ENCODE measurements around the gene CKMT2. TPM values are rescaled to one million over a fixed set of nuclear protein-coding genes. Genes with fewer than 3 reads are reported as not detected.

CKMT2 gene
- total and polyA plus RNA-seq, 2 experiments from 2014 or later, result 2.9 to 8.2 TPM

DNA sequence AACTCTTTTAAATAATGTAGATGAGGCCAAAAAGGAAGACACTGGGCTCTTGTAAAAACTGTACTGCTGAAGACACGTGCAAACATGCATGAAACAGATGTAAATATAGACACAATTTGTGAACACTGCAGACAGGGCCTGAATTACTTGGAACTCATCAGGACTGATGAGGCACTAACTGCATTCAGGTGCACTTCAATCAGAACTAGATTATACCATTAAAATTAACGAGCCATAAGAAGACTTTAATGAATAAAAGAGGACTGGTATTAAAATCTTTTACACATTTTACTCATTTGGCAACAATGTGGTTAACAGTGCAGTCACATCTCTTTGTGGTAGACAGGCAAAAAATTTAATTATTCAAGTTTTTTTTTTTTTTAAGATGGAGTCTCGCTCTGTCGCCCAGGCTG is 54.9 kb downstream of the CKMT2 start:
- Histone ChIP-seq H2AFZ (no peak overlapping the region), H3K4me1 (ENCODE audit: insufficient read depth) (no peaks in the 10 kb centered on the region), H3F3A (replicated peaks; ENCODE audit: low read depth) (no peaks in the 10 kb centered on the region), H3K4me2 (no peak overlapping the region), H3K27ac (ENCODE audit: low read depth) (no peak overlapping the region), H4K20me1 (replicated peaks; ENCODE audit: insufficient read depth) (peaks cover 4% of the 10 kb centered on the region), H3K79me2 (replicated peaks; ENCODE audit: insufficient read depth) (peaks cover 87% of the 10 kb centered on the region), H3K27me3 (ENCODE audit: insufficient read depth) (no peaks in the 10 kb centered on the region), H3K36me3 (ENCODE audit: insufficient read depth) (0 out of 2 replicates have a peak, but pooled peaks cover 7% of the 10 kb centered on the region), H3K9me2 (ENCODE audit: insufficient read depth) (no peaks in the 10 kb centered on the region), H3K4me3 (no peak overlapping the region)
- Mint-ChIP-seq H3K4me1 (no peaks in the 10 kb centered on the region), H3K27me3 (ENCODE audit: insufficient read depth, low read depth, poor library complexity) (peaks cover 1% of the 10 kb centered on the region), H3K4me3 (no peak overlapping the region), H3K27ac (no peak overlapping the region), H3K36me3 (ENCODE audit: low read depth) (peaks cover 39% of the 10 kb centered on the region), H3K9me3 (peaks cover 32% of the 10 kb centered on the region)
- ATAC-seq (no peak), DNase-seq (ENCODE audit: low spot score) (no peak)
- TF ChIP-seq STAT1 (IDR thresholded peaks at IDR 0.05; ENCODE audit: unreplicated experiment) (no peak), ZNF331 (CRISPR knock-in tag; IDR thresholded peaks at IDR 0.05; ENCODE audit: low read depth) (no peak)

- no peaks in the 10 kb centered on the region for H3K4me1 Mint-ChIP-seq
- no peaks in the 10 kb centered on the region for H3K4me1 ChIP-seq (ENCODE audit: insufficient read depth)
- peaks cover 2% of the 10 kb centered on the region for H3K27me3 Mint-ChIP-seq (ENCODE audit: insufficient read depth, low read depth, poor library complexity)
- ATAC-seq, result no peak
- H3K79me2 ChIP-seq (replicated peaks; ENCODE audit: insufficient read depth), result peaks cover 92% of the 10 kb centered on the region
- H3K36me3 ChIP-seq (ENCODE audit: insufficient read depth), result peaks cover 16% of the 10 kb centered on the region; the same call in 1 of the 2 replicates
- H3K4me2 ChIP-seq, result no peak overlapping the region
- H3K9me3 Mint-ChIP-seq, result peaks cover 45% of the 10 kb centered on the region
- no peaks in the 10 kb centered on the region for H3F3A ChIP-seq (replicated peaks; ENCODE audit: low read depth)
- H3K27me3 ChIP-seq (ENCODE audit: insufficient read depth), result no peaks in the 10 kb centered on the region
- H3K4me3 ChIP-seq, result no peak overlapping the region
- H3K27ac Mint-ChIP-seq, result no peak overlapping the region
- DNase-seq (ENCODE audit: low spot score), result no peak
- no peaks in the 10 kb centered on the region for H3K9me2 ChIP-seq (ENCODE audit: insufficient read depth)
- H2AFZ ChIP-seq, result no peak overlapping the region
- peaks cover 51% of the 10 kb centered on the region for H3K36me3 Mint-ChIP-seq (ENCODE audit: low read depth)
- H3K27ac ChIP-seq (ENCODE audit: low read depth), result no peak overlapping the region
- H3K4me3 Mint-ChIP-seq, result no peak overlapping the region
- H4K20me1 ChIP-seq (replicated peaks; ENCODE audit: insufficient read depth), result peaks cover 4% of the 10 kb centered on the region
- TF ChIP-seq ZNF331 (CRISPR knock-in tag; IDR thresholded peaks at IDR 0.05; ENCODE audit: low read depth) (no peak), EZH2 (IDR thresholded peaks at IDR 0.05; ENCODE audit: low read depth, unreplicated experiment) (no peak), POLR2AphosphoS5 (IDR thresholded peaks at IDR 0.05; ENCODE audit: low read depth) (no peak), NANOG (IDR thresholded peaks at IDR 0.05; ENCODE audit: borderline replicate concordance) (no peak), JUNB (IDR thresholded peaks at IDR 0.05; ENCODE audit: unreplicated experiment) (no peak), STAT1 (IDR thresholded peaks at IDR 0.05; ENCODE audit: unreplicated experiment) (no peak), ZNF114 (CRISPR knock-in tag; IDR thresholded peaks at IDR 0.05) (no peak), EZH2phosphoT487 (IDR thresholded peaks at IDR 0.05; ENCODE audit: unreplicated experiment) (no peak), CREB1 (CRISPR knock-in tag; IDR thresholded peaks at IDR 0.05; ENCODE audit: low read depth) (no peak)
- TF ChIP-seq, protein P1, sequence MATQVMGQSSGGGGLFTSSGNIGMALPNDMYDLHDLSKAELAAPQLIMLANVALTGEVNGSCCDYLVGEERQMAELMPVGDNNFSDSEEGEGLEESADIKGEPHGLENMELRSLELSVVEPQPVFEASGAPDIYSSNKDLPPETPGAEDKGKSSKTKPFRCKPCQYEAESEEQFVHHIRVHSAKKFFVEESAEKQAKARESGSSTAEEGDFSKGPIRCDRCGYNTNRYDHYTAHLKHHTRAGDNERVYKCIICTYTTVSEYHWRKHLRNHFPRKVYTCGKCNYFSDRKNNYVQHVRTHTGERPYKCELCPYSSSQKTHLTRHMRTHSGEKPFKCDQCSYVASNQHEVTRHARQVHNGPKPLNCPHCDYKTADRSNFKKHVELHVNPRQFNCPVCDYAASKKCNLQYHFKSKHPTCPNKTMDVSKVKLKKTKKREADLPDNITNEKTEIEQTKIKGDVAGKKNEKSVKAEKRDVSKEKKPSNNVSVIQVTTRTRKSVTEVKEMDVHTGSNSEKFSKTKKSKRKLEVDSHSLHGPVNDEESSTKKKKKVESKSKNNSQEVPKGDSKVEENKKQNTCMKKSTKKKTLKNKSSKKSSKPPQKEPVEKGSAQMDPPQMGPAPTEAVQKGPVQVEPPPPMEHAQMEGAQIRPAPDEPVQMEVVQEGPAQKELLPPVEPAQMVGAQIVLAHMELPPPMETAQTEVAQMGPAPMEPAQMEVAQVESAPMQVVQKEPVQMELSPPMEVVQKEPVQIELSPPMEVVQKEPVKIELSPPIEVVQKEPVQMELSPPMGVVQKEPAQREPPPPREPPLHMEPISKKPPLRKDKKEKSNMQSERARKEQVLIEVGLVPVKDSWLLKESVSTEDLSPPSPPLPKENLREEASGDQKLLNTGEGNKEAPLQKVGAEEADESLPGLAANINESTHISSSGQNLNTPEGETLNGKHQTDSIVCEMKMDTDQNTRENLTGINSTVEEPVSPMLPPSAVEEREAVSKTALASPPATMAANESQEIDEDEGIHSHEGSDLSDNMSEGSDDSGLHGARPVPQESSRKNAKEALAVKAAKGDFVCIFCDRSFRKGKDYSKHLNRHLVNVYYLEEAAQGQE (IDR thresholded peaks at IDR 0.05; ENCODE audit: unreplicated experiment), result no peak
- TF ChIP-seq, protein P2, sequence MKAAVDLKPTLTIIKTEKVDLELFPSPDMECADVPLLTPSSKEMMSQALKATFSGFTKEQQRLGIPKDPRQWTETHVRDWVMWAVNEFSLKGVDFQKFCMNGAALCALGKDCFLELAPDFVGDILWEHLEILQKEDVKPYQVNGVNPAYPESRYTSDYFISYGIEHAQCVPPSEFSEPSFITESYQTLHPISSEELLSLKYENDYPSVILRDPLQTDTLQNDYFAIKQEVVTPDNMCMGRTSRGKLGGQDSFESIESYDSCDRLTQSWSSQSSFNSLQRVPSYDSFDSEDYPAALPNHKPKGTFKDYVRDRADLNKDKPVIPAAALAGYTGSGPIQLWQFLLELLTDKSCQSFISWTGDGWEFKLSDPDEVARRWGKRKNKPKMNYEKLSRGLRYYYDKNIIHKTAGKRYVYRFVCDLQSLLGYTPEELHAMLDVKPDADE (IDR thresholded peaks at IDR 0.05), result no peak
- TF ChIP-seq, protein P3, sequence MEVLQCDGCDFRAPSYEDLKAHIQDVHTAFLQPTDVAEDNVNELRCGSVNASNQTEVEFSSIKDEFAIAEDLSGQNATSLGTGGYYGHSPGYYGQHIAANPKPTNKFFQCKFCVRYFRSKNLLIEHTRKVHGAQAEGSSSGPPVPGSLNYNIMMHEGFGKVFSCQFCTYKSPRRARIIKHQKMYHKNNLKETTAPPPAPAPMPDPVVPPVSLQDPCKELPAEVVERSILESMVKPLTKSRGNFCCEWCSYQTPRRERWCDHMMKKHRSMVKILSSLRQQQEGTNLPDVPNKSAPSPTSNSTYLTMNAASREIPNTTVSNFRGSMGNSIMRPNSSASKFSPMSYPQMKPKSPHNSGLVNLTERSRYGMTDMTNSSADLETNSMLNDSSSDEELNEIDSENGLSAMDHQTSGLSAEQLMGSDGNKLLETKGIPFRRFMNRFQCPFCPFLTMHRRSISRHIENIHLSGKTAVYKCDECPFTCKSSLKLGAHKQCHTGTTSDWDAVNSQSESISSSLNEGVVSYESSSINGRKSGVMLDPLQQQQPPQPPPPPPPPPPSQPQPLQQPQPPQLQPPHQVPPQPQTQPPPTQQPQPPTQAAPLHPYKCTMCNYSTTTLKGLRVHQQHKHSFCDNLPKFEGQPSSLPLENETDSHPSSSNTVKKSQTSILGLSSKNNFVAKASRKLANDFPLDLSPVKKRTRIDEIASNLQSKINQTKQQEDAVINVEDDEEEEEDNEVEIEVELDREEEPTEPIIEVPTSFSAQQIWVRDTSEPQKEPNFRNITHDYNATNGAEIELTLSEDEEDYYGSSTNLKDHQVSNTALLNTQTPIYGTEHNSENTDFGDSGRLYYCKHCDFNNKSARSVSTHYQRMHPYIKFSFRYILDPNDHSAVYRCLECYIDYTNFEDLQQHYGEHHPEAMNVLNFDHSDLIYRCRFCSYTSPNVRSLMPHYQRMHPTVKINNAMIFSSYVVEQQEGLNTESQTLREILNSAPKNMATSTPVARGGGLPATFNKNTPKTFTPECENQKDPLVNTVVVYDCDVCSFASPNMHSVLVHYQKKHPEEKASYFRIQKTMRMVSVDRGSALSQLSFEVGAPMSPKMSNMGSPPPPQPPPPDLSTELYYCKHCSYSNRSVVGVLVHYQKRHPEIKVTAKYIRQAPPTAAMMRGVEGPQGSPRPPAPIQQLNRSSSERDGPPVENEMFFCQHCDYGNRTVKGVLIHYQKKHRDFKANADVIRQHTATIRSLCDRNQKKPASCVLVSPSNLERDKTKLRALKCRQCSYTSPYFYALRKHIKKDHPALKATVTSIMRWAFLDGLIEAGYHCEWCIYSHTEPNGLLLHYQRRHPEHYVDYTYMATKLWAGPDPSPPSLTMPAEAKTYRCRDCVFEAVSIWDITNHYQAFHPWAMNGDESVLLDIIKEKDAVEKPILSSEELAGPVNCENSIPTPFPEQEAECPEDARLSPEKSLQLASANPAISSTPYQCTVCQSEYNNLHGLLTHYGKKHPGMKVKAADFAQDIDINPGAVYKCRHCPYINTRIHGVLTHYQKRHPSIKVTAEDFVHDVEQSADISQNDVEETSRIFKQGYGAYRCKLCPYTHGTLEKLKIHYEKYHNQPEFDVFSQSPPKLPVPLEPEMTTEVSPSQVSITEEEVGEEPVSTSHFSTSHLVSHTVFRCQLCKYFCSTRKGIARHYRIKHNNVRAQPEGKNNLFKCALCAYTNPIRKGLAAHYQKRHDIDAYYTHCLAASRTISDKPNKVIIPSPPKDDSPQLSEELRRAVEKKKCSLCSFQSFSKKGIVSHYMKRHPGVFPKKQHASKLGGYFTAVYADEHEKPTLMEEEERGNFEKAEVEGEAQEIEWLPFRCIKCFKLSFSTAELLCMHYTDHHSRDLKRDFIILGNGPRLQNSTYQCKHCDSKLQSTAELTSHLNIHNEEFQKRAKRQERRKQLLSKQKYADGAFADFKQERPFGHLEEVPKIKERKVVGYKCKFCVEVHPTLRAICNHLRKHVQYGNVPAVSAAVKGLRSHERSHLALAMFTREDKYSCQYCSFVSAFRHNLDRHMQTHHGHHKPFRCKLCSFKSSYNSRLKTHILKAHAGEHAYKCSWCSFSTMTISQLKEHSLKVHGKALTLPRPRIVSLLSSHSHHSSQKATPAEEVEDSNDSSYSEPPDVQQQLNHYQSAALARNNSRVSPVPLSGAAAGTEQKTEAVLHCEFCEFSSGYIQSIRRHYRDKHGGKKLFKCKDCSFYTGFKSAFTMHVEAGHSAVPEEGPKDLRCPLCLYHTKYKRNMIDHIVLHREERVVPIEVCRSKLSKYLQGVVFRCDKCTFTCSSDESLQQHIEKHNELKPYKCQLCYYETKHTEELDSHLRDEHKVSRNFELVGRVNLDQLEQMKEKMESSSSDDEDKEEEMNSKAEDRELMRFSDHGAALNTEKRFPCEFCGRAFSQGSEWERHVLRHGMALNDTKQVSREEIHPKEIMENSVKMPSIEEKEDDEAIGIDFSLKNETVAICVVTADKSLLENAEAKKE (CRISPR knock-in tag; IDR thresholded peaks at IDR 0.05), result no peak
Observed at GRCh38 chr5:81290146-81290545, 57.0 kb downstream of the CKMT2 start.

All from GM23338 (cell line).